Neural progenitor cell (in vitro differentiated cells): ENCODE data around the gene OPRD1. TPM values are rescaled to one million over a fixed set of nuclear protein-coding genes. Genes with fewer than 3 reads are reported as not detected.

Source experiments
- DNase-seq: peaks from one replicate; pipeline ENCODE4 v3.0.0-alpha.2; 2016; ENCODE audit warnings: low spot score
- H2AFZ ChIP-seq: fragments of 200-600 bp; sonication (generic); replicated peaks from 2 replicates; pipeline ENCODE4 v1.6.1; 2016; ENCODE audit warnings: antibody characterized with exemption
- H3F3A ChIP-seq: fragments of 200-600 bp; sonication (generic); 2 replicates; pipeline ENCODE4 v1.6.1; 2016; ENCODE audit warnings: antibody characterized with exemption, low read depth
- H3K27ac ChIP-seq: fragments of 200-600 bp; sonication (generic); 2 replicates; pipeline ENCODE4 v1.5.1; 2016; ENCODE audit warnings: mild to moderate bottlenecking
- H3K27me3 ChIP-seq: fragments of 200-600 bp; sonication (generic); 2 replicates; pipeline ENCODE4 v1.6.1; 2016; ENCODE audit warnings: mild to moderate bottlenecking, moderate library complexity
- H3K36me3 ChIP-seq: fragments of 200-600 bp; sonication (generic); 2 replicates; pipeline ENCODE4 v1.5.1; 2016
- H3K4me1 ChIP-seq: fragments of 200-600 bp; sonication (generic); 2 replicates; pipeline ENCODE4 v1.6.1; 2016; ENCODE audit warnings: mixed run types
- H3K4me2 ChIP-seq: fragments of 200-600 bp; sonication (generic); 2 replicates; pipeline ENCODE4 v1.6.1; 2016
- H3K4me3 ChIP-seq: fragments of 200-600 bp; sonication (generic); 2 replicates; pipeline ENCODE4 v1.5.1; 2016
- H3K79me2 ChIP-seq: fragments of 200-600 bp; sonication (generic); 2 replicates; pipeline ENCODE4 v1.6.1; 2016; ENCODE audit warnings: low read depth
- H3K9ac ChIP-seq: fragments of 200-600 bp; sonication (generic); 2 replicates; pipeline ENCODE4 v1.6.1; 2016
- H3K9me3 ChIP-seq: fragments of 200-600 bp; sonication (generic); 2 replicates; pipeline ENCODE4 v1.5.1; 2016; ENCODE audit warnings: low read depth
- H4K20me1 ChIP-seq: fragments of 200-600 bp; sonication (generic); 2 replicates; pipeline ENCODE4 v1.6.1; 2016; ENCODE audit warnings: low read depth
- H3K27ac Mint-ChIP-seq: 3 replicates; pipeline ENCODE4 v1.8.0; 2021; ENCODE audit warnings: mixed read lengths
- H3K27me3 Mint-ChIP-seq: 2 replicates; pipeline ENCODE4 v1.8.0; 2022; ENCODE audit warnings: low read depth, mild to moderate bottlenecking, inconsistent platforms, moderate library complexity, mixed read lengths; ENCODE audit not compliant: insufficient read depth
- H3K36me3 Mint-ChIP-seq: 3 replicates; pipeline ENCODE4 v1.8.0; 2021; ENCODE audit warnings: mixed read lengths
- H3K4me1 Mint-ChIP-seq: 3 replicates; pipeline ENCODE4 v1.8.0; 2021; ENCODE audit warnings: mixed read lengths
- H3K4me3 Mint-ChIP-seq: 3 replicates; pipeline ENCODE4 v1.8.0; 2021; ENCODE audit warnings: mild to moderate bottlenecking, moderate library complexity, mixed read lengths
- H3K9me3 Mint-ChIP-seq: 3 replicates; pipeline ENCODE4 v1.8.0; 2020; ENCODE audit warnings: mixed read lengths
- EZH2 ChIP-seq: fragments of 200-600 bp; sonication (generic); IDR thresholded peaks from 2 replicates; pipeline ENCODE4 v1.6.1; 2017; ENCODE audit warnings: antibody characterized with exemption, mild to moderate bottlenecking, moderate library complexity
- EZH2phosphoT487 ChIP-seq: fragments of 200-600 bp; sonication (generic); IDR thresholded peaks from 2 replicates; pipeline ENCODE4 v1.6.1; 2017; ENCODE audit warnings: antibody characterized with exemption
- total RNA-seq: library from RNA; depleted of rRNA; stranded (reverse); fragments of >200 nt; gene quantifications from 2 replicates; pipeline ENCODE4 v1.2.3, GENCODE V29; 2015; ENCODE audit warnings: low replicate concordance
- TF ChIP-seq, protein P1 (sequence below): fragments of 200-600 bp; sonication (generic); IDR thresholded peaks from 2 replicates; pipeline ENCODE4 v1.5.1; 2017; ENCODE audit warnings: antibody characterized with exemption, mild to moderate bottlenecking

The OPRD1 gene
- total RNA-seq, 1 donor from 2014 or later: 0.37 TPM

DNA sequence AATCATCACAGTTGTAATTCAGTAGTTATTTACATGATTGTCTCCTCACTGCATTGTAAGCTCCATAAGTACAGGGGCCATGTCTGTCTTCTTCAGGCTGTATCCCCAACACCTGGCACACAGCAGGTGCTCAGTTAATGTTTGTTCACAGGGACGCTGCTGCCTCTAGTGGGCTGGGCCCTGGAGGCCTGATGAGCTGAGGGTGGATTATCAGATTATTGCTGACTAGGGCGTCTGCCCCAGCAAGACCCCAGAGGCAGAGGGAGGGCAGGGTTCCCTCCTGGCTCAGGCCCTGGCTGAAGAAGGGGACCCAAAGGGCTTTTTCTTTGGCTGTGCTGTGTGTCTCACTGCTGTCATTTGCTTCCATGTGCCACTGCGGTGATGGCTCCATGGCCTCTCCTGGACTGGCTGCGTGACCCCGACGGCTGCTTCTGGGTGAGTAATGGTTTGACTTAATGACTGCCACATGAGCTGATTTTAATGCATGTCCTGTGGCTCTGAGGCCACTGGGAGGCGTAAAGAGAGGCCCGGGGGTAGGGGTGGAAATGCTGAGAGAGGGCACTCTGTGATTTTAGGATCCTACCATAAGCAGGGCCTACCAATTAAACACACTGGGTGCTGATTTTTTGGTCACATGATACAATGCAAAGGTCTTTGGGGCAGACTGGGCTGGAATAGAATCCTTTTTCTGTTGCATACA lies 81.6 kb downstream of the OPRD1 start:
- H3K4me3 ChIP-seq: no peak overlapping the region
- no peaks in the 10 kb centered on the region for H3K4me1 ChIP-seq
- peaks cover 7% of the 10 kb centered on the region for H3K27me3 Mint-ChIP-seq
- H3K4me1 Mint-ChIP-seq: peaks cover 19% of the 10 kb centered on the region
- H4K20me1 ChIP-seq: no peaks in the 10 kb centered on the region
- H3F3A ChIP-seq: peaks cover 5% of the 10 kb centered on the region
- TF ChIP-seq EZH2 (no peak), EZH2phosphoT487 (no peak)
- TF ChIP-seq, protein P1, sequence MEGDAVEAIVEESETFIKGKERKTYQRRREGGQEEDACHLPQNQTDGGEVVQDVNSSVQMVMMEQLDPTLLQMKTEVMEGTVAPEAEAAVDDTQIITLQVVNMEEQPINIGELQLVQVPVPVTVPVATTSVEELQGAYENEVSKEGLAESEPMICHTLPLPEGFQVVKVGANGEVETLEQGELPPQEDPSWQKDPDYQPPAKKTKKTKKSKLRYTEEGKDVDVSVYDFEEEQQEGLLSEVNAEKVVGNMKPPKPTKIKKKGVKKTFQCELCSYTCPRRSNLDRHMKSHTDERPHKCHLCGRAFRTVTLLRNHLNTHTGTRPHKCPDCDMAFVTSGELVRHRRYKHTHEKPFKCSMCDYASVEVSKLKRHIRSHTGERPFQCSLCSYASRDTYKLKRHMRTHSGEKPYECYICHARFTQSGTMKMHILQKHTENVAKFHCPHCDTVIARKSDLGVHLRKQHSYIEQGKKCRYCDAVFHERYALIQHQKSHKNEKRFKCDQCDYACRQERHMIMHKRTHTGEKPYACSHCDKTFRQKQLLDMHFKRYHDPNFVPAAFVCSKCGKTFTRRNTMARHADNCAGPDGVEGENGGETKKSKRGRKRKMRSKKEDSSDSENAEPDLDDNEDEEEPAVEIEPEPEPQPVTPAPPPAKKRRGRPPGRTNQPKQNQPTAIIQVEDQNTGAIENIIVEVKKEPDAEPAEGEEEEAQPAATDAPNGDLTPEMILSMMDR: peak; percentile 55
- no peak overlapping the region for H3K27ac ChIP-seq
- peaks cover 4% of the 10 kb centered on the region for H3K27me3 ChIP-seq
- no peaks in the 10 kb centered on the region for H3K79me2 ChIP-seq
- H3K9me3 ChIP-seq: no peaks in the 10 kb centered on the region
- H2AFZ ChIP-seq: no peak overlapping the region
- no peaks in the 10 kb centered on the region for H3K9me3 Mint-ChIP-seq
- H3K27ac Mint-ChIP-seq: no peak overlapping the region
- H3K4me3 Mint-ChIP-seq: no peak overlapping the region
- H3K36me3 Mint-ChIP-seq: no peaks in the 10 kb centered on the region
- H3K36me3 ChIP-seq: no peaks in the 10 kb centered on the region
- DNase-seq: peak; percentile 61
- no peak overlapping the region for H3K4me2 ChIP-seq
- H3K9ac ChIP-seq: no peak overlapping the region

DNA sequence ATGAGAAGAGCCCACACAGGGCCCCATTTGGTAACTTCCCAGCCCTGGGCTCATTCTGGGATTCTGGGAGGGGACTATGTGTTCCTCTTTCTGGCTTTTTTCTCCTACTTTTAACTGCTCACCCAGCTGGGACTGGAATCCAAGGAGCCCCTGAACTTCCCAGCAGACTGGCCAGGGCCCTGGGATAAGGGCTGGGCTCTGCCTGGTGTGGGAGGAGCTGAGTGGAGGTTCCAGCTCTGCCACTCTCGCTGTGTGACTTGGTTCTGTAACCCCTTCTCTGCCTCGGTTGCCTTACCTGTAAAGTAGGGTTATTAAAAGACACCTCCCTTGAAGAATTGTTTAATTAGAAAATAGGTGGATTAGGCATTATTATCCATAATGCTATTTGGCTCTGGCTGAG lies 82.8 kb downstream of the OPRD1 start:
- Histone ChIP-seq H3F3A (peaks cover 5% of the 10 kb centered on the region), H3K9ac (no peak overlapping the region), H3K4me2 (no peak overlapping the region), H3K27me3 (no peaks in the 10 kb centered on the region), H3K27ac (no peak overlapping the region), H3K36me3 (no peaks in the 10 kb centered on the region), H3K4me1 (peaks cover 7% of the 10 kb centered on the region), H3K4me3 (no peak overlapping the region), H3K9me3 (no peaks in the 10 kb centered on the region), H2AFZ (no peak overlapping the region), H4K20me1 (no peaks in the 10 kb centered on the region), H3K79me2 (no peaks in the 10 kb centered on the region)
- peaks cover 31% of the 10 kb centered on the region for H3K4me1 Mint-ChIP-seq
- H3K9me3 Mint-ChIP-seq: no peaks in the 10 kb centered on the region
- no peaks in the 10 kb centered on the region for H3K36me3 Mint-ChIP-seq
- H3K27ac Mint-ChIP-seq: no peak overlapping the region
- DNase-seq: no peak
- no peak overlapping the region for H3K4me3 Mint-ChIP-seq
- peaks cover 4% of the 10 kb centered on the region for H3K27me3 Mint-ChIP-seq
- TF ChIP-seq EZH2: no peak
- TF ChIP-seq, protein P1: no peak
- TF ChIP-seq EZH2phosphoT487: no peak

DNA sequence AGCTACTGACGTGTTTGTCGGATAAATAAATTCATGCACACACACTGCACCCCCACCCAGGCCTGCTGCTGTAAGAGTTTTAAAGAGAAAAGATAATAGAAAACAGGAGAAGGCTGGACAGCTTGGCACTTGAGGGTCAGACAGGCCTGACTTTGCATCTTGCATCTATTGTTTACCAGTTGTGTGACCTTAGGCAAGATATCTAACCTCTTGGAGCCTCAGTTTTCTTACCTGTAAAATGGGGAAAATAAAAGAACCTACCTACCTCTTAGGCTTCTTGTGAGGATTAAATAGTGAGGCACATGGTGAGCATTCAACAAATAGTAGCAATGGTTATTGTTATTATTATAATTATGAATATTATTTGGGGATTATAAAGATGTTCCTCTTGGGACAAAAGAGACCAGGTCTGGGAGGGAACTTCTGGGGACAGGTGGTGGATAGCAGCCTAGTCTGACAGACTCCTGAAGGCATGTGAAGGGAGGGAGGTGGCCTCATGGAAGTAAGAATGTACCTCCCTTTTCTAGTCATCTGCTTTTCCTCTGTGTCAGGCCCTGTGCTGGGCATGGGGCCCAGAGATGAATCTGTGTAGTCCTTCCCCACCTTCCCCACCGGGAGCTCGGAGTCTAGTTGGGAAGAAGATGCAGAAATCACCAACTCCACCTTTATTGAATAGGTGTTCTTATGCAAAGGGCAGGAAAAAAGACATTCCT lies 84.1 kb downstream of the OPRD1 start:
- Histone ChIP-seq H3K4me1 (peaks cover 8% of the 10 kb centered on the region), H2AFZ (no peak overlapping the region), H3K9ac (no peak overlapping the region), H3K4me2 (no peak overlapping the region), H4K20me1 (no peaks in the 10 kb centered on the region), H3K36me3 (no peaks in the 10 kb centered on the region), H3K9me3 (no peaks in the 10 kb centered on the region), H3K27ac (no peak overlapping the region), H3K79me2 (no peaks in the 10 kb centered on the region), H3K27me3 (no peaks in the 10 kb centered on the region), H3K4me3 (no peak overlapping the region), H3F3A (peaks cover 5% of the 10 kb centered on the region)
- H3K9me3 Mint-ChIP-seq: no peaks in the 10 kb centered on the region
- TF ChIP-seq, protein P1: no peak
- TF ChIP-seq EZH2 (no peak), EZH2phosphoT487 (no peak)
- no peak for DNase-seq
- peaks cover 36% of the 10 kb centered on the region for H3K4me1 Mint-ChIP-seq
- no peaks in the 10 kb centered on the region for H3K36me3 Mint-ChIP-seq
- H3K27me3 Mint-ChIP-seq: peaks cover 4% of the 10 kb centered on the region
- peak overlapping the region; percentile 43 for H3K27ac Mint-ChIP-seq
- H3K4me3 Mint-ChIP-seq: no peak overlapping the region
